GM12892 (cell line): ENCODE results near the gene MAGEB2.

Experiments used
- DNase-seq: peaks from one replicate; pipeline ENCODE4 v3.0.0; 2011; ENCODE audit not compliant: insufficient read length
- FAIRE-seq: peaks from 2 replicates; lab custom pipeline; 2011; peaks lifted over from hg19 to GRCh38; lab: Jason Lieb, UNC
- POLR2A ChIP-seq: IDR thresholded peaks from 2 replicates; pipeline ENCODE4 v1.6.1; 2011; ENCODE audit warnings: low read depth, low read length, control low read depth
- POLR2AphosphoS5 ChIP-seq: IDR thresholded peaks from 2 replicates; pipeline ENCODE4 v1.6.1; 2011; ENCODE audit warnings: low read depth, low read length, control low read depth
- TAF1 ChIP-seq: IDR thresholded peaks from 2 replicates; pipeline ENCODE4 v1.6.1; 2011; ENCODE audit warnings: low read depth, mild to moderate bottlenecking, control low read depth, low read length, borderline replicate concordance

The MAGEB2 gene

DNA sequence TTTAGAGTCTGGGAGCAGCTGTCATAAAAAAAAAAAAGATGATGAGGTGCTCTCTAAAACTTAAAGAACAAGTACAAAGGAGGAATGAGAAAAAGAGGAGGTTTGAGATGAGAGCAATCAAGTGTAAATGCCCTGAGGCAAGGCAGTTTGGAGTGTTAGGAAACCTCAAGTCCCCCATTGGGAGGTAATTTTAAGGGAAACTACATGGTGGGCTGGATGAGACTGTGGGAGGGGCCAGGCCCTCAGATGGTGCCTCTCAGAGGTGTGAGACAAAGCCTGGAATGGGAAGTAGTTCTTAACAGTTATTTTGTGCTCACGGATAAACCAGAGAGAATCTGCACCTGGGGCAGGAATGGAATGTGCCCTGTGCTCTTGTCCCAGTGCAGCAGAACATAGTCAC is 13.2 kb downstream of the MAGEB2 start:
- FAIRE-seq (no peak), DNase-seq (no peak)
- TF ChIP-seq TAF1 = no peak
- no peak for TF ChIP-seq POLR2AphosphoS5
- no peak for TF ChIP-seq POLR2A

DNA sequence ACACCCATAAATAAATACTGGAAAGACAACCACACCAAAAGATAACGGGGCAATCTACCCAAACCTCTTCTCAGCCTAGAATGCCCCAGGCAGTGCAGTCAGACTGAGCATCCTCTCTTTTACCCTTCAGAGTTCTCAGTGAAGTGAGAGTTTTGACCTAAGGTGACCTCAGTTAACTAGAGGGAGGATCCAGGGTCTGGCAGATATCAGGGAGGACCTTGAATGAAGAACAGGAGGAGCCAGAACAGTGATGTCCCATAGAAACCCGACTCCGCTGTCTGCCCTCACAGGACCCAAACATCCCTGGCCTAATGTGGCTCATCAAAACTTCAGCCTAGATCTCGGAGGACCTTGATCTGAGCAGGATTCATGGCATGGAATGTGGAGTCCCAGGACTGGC is 15.0 kb downstream of the MAGEB2 start, which contains the start of gene MAGEB3:
Gene MAGEB3 (plus strand): TSS at position 263 of the 400 bp plus-strand sequence. CDS start 5,268 bp downstream, outside the sequence.
- TF ChIP-seq TAF1 = no peak
- no peak for TF ChIP-seq POLR2A
- TF ChIP-seq POLR2AphosphoS5 = no peak
- DNase-seq = no peak
- no peak for FAIRE-seq

DNA sequence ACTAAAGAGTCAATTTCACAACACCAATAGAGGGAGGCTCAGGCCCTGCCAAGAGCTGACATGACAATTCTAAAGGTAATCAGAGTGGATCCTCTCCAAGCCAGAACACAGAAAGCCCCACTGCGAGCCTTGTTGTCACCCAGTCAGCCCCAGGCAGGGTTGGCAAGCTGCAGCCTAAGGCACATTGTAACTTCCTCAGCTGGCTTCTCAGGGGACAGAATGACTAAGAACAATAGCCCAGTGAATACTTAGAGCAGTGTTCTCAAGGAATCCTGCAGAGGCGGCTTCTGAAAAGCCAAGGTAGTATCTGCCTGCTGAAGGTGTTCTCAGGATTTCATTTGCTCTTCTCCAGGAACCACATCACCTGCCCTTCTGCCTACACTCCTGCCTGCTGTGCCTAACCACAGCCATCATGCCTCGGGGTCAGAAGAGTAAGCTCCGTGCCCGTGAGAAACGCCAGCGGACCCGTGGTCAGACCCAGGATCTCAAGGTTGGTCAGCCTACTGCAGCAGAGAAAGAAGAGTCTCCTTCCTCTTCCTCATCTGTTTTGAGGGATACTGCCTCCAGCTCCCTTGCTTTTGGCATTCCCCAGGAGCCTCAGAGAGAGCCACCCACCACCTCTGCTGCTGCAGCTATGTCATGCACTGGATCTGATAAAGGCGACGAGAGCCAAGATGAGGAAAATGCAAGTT is 26.5 kb downstream of the MAGEB2 start, which contains the start of gene MAGEB4:
Gene MAGEB4 (plus strand): TSS at position 277 of the 692 bp plus-strand sequence. CDS start 136 bp downstream, at position 413.
- no peak for TF ChIP-seq POLR2A
- TF ChIP-seq TAF1 = no peak
- no peak for TF ChIP-seq POLR2AphosphoS5
- no peak for FAIRE-seq
- no peak for DNase-seq

- DNase-seq (no peak), FAIRE-seq (no peak)
- TF ChIP-seq POLR2AphosphoS5 = no peak
- no peak for TF ChIP-seq POLR2A
- no peak for TF ChIP-seq TAF1
These were observed 31.6 kb downstream of the MAGEB2 start, which contains the start of gene MAGEB1 for GRCh38 chrX:30246769-30247489. Gene MAGEB1 (plus strand): TSS chrX:30247146. CDS start chrX:30250494, 3,348 bp downstream.

GRCh38 chrX:30248854-30249253 is 33.5 kb downstream of the MAGEB2 start:
- TF ChIP-seq TAF1 (no peak), POLR2A (no peak), POLR2AphosphoS5 (no peak)
- no peak for FAIRE-seq
- no peak for DNase-seq

DNA sequence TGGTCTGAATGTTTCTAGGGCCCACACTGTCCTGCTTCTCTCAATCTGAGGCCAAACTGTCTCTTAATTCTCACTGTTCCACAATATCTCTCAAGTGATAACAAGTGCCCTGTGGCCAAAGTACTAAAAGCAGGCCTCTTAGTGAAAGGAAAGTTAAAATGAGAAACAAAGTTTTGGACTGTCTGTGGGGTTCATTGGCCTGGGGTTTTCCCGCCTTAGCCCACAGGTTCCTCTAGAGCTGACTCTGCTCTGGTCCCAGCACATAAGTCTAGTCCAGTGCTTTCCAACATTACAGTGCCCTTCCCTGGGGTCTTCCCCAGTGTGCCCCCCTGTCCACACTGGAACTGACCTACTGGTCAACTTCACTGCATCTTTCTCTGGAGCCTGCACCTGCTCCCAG is 37.9 kb downstream of the MAGEB2 start:
- FAIRE-seq = no peak
- DNase-seq = no peak

DNA sequence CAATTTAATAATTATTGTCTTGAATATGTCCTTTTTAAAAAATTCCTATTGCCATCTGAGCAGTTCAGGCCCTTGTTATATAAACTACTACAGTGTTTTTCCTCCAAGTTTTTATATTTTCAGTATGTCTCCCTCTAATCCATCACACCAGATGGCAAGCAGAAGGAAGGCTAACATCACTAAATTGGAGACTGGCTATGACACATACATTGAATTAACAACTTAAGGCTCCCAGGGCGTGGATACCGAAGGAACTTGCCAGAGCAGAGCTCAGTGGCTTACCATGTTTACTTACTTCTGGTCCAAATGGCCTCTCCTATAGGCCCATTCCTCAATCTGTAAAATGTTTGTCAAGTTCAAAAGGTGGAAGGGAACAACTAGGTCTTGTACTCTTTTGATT is 44.6 kb downstream of the MAGEB2 start:
- TF ChIP-seq POLR2A = no peak
- TF ChIP-seq POLR2AphosphoS5 = no peak
- no peak for TF ChIP-seq TAF1
- FAIRE-seq (no peak), DNase-seq (no peak)

More for the DNA sequence above, 37.9 kb downstream of the MAGEB2 start:
- TF ChIP-seq TAF1 = no peak

DNA sequence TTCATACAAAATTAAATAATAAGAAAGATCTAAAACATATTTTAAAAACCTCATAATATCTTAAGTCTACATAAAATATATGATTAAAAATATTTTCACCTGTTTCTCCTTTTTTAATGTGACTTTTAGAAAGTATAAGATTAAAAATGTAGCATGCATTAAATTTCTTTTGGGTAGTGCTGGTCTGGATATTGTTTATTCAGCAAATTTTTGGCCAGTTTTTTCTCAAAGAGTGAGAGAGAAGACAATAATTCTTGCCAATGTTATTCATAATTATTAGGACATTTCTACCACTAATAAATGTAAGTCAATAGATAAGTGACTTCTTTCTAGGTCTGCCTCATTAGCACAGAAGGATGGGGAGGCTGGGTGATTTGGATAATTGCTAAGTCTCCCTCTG is 45.6 kb downstream of the MAGEB2 start:
- DNase-seq (no peak), FAIRE-seq (no peak)
- TF ChIP-seq TAF1 = no peak
- no peak for TF ChIP-seq POLR2A
- no peak for TF ChIP-seq POLR2AphosphoS5

- TF ChIP-seq POLR2AphosphoS5 = no peak
- TF ChIP-seq TAF1 = no peak
- no peak for TF ChIP-seq POLR2A
These were observed 47.4 kb downstream of the MAGEB2 start for GRCh38 chrX:30262763-30263162.

More at GRCh38 chrX:30262763-30263162, 47.4 kb downstream of the MAGEB2 start:
- no peak for DNase-seq
- FAIRE-seq = no peak
